ENCODE results near the gene ABHD2.

- TF ChIP-seq CTCF (IDR thresholded peaks at IDR 0.05 in 2 of 3, conservative IDR thresholded peaks at IDR 0.05 in 1 of 3; ENCODE audit: insufficient read depth in 2 of 3, low read depth in 1 of 3, low read length in 3 of 3) (no peak), HLTF (IDR thresholded peaks at IDR 0.05) (no peak), CEBPG (CRISPR knock-in tag; IDR thresholded peaks at IDR 0.05) (no peak), CEBPG (tag; conservative IDR thresholded peaks at IDR 0.05 in 1 of 2, IDR thresholded peaks at IDR 0.05 in 1 of 2) (no peak), ZNF134 (CRISPR knock-in tag; conservative IDR thresholded peaks at IDR 0.05) (no peak), CHD2 (IDR thresholded peaks at IDR 0.05; ENCODE audit: low read depth, low read length) (no peak), RFX1 (IDR thresholded peaks at IDR 0.05) (no peak), ZNF124 (CRISPR knock-in tag; IDR thresholded peaks at IDR 0.05) (no peak)
These were observed 129.6 kb downstream of the ABHD2 start for GRCh38 chr15:89217686-89218376.
